H1 (cell line): ENCODE measurements around the gene ANKRD2. TPM values are rescaled to one million over a fixed set of nuclear protein-coding genes. Genes with fewer than 3 reads are reported as not detected.

Experiments
- CHD7 ChIP-seq: fragments of 300-600 bp; sonication (generic); IDR thresholded peaks from 2 replicates; pipeline ENCODE4 v1.7.1; 2012; ENCODE audit warnings: low read length, moderate library complexity, mild to moderate bottlenecking, inconsistent platforms; ENCODE audit not compliant: insufficient replicate concordance
- E2F6 ChIP-seq: IDR thresholded peaks from 2 replicates; pipeline ENCODE4 v1.6.1; 2012; ENCODE audit warnings: inconsistent platforms
- EGR1 ChIP-seq: IDR thresholded peaks from 2 replicates; pipeline ENCODE4 v1.6.1; 2011; ENCODE audit warnings: low read depth, low read length, borderline replicate concordance
- RAD21 ChIP-seq, 2 experiments: IDR thresholded peaks in 1 of 2; conservative IDR thresholded peaks in 1 of 2; 2 replicates each; pipeline ENCODE4 v1.6.1; 2011; ENCODE audit warnings: low read depth in 2 of 2, low read length in 2 of 2, improper control_type of control experiment in 1 of 2, inconsistent platforms in 1 of 2, mild to moderate bottlenecking in 1 of 2, moderate library complexity in 1 of 2
- SIRT6 ChIP-seq: IDR thresholded peaks from one replicate; pipeline ENCODE4 v1.7.1; 2012; ENCODE audit warnings: low read length, inconsistent platforms
- TAF1 ChIP-seq: IDR thresholded peaks from 2 replicates; pipeline ENCODE4 v1.6.1; 2011; ENCODE audit warnings: mild to moderate bottlenecking, low read depth, low read length
- TAF7 ChIP-seq: optimal IDR thresholded peaks from 2 replicates; pipeline ENCODE3; 2011; ENCODE audit warnings: low read depth, mild to moderate bottlenecking, inconsistent platforms, low read length, moderate library complexity, borderline replicate concordance
- polyA plus RNA-seq, 7 experiments: library from polyadenylated mRNA; depleted of rRNA in 3 of 7; stranded (reverse) in 5 of 7; unstranded in 2 of 7; fragments of >200 nt in 5 of 7; fragments of 200-250 nt in 2 of 7; gene quantifications; 1 replicate in 5 of 7; 2 replicates in 1 of 7; 4 replicates in 1 of 7; pipeline versions ENCODE4 v1.2.1 to v1.2.3, GENCODE V29; 2011 to 2013; ENCODE audit warnings: missing spikeins in 2 of 7, mixed read lengths in 2 of 7
- total RNA-seq: library from RNA; stranded (reverse); fragmentation: NEBNext Ultra II Directional; extraction: Animal tissue kit (Norgen Biotek cat#: 25700); gene quantifications from 2 replicates; pipeline ENCODE4 v1.2.1, GENCODE V29; 2021

Gene ANKRD2
- total and polyA plus RNA-seq, 2 of the 8 experiments (the other 6 are each of a cell fraction or from before 2014, with no cell fraction given): not detected

GRCh38 chr10:97547271-97547600, 25.3 kb upstream of the ANKRD2 start (continued):
- no peak for TF ChIP-seq EGR1
- TF ChIP-seq TAF7: no peak
- TF ChIP-seq SIRT6: no peak
- TF ChIP-seq E2F6: no peak
- TF ChIP-seq TAF1: no peak
- TF ChIP-seq CHD7: no peak
- TF ChIP-seq RAD21 (IDR thresholded peaks at IDR 0.05 in 1 of 2, conservative IDR thresholded peaks at IDR 0.05 in 1 of 2; ENCODE audit: low read depth in 2 of 2, low read length in 2 of 2): no peak
- TF ChIP-seq, all 59 proteins: peak for 0
